GM19238 (cell line): ENCODE data around the gene CYP27B1.

ENCODE experiments used
- DNase-seq: peaks from one replicate; pipeline ENCODE4 v3.0.0; 2011; ENCODE audit warnings: low spot score; ENCODE audit not compliant: insufficient read length

CYP27B1 gene

GRCh38 chr12:57735952-57736740 lies 30.7 kb downstream of the CYP27B1 start:
- DNase-seq = no peak

GRCh38 chr12:57735198-57735855 lies 31.6 kb downstream of the CYP27B1 start:
- no peak for DNase-seq

- DNase-seq = no peak
These were observed 32.3 kb downstream of the CYP27B1 start for GRCh38 chr12:57734591-57734990.

GRCh38 chr12:57733928-57734327 lies 33.0 kb downstream of the CYP27B1 start:
- no peak for DNase-seq

- DNase-seq = no peak
These were observed 33.9 kb downstream of the CYP27B1 start for GRCh38 chr12:57732726-57733593.

GRCh38 chr12:57732270-57732669 lies 34.6 kb downstream of the CYP27B1 start:
- DNase-seq = no peak

GRCh38 chr12:57731411-57732080 lies 35.3 kb downstream of the CYP27B1 start:
- DNase-seq = no peak

GRCh38 chr12:57730336-57731067 lies 36.4 kb downstream of the CYP27B1 start:
- DNase-seq = no peak

GRCh38 chr12:57729321-57729844 lies 37.5 kb downstream of the CYP27B1 start:
- DNase-seq = no peak

GRCh38 chr12:57727758-57728395 lies 39.0 kb downstream of the CYP27B1 start:
- DNase-seq = no peak

- no peak for DNase-seq
These were observed 39.8 kb downstream of the CYP27B1 start for GRCh38 chr12:57726884-57727757.

- no peak for DNase-seq
These were observed 40.6 kb downstream of the CYP27B1 start for GRCh38 chr12:57726151-57726883.

- no peak for DNase-seq
These were observed 41.1 kb downstream of the CYP27B1 start for GRCh38 chr12:57725851-57726150.

GRCh38 chr12:57724936-57725740 lies 41.7 kb downstream of the CYP27B1 start:
- no peak for DNase-seq

GRCh38 chr12:57724003-57724935 lies 42.6 kb downstream of the CYP27B1 start:
- no peak for DNase-seq

- no peak for DNase-seq
These were observed 43.3 kb downstream of the CYP27B1 start for GRCh38 chr12:57723630-57723962.
